ENCODE measurements around the gene GRIK4. TPM values are rescaled to one million over a fixed set of nuclear protein-coding genes. Genes with fewer than 3 reads are reported as not detected.

The GRIK4 gene
- total and polyA plus RNA-seq, 9 of the 15 experiments (the other 6 are each of a cell fraction or from before 2014, with no cell fraction given), result not detected

DNA sequence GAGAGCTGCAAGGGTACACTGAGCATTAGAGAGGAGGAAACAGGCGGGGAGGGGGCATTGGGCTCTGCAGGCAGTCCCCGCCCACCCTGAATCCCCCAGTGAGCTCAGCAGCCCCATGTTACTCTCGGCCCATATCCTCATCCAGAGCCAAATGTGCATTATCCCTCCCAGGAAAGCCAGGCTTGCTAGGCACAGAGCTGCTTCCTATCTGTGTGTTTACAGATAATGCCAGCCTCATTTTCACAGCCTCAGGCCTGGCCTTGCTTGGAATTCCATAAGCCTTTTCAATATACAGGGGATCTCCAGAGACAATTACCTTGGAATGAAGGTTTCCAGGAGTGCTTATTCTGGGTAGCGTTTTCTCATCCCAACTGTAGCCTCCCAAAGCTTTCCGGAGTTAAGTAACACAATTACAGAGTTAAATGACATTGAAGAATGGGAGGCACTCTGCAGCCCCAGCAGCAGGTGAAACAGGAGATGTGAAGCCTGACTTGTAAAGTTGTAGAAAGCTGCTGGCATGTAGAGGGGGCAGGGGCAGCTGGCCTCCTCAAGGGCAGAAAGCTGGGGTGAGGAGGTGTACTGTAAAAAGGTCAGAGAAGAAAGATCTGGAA is 420.9 kb downstream of the GRIK4 start:
- no peak overlapping the region for H3K4me3 ChIP-seq
- no peak for FAIRE-seq
- no peaks in the 10 kb centered on the region for H3K36me3 ChIP-seq (ENCODE audit: control insufficient read depth, insufficient read depth, low read length)
- no peak for ATAC-seq
- WGBS (ENCODE audit: insufficient coverage, low coverage, missing lambda C conversion rate), result 0% methylated on average over 4 of the region's 5 CpGs
- H3K9me3 ChIP-seq (replicated peaks; ENCODE audit: control insufficient read depth, insufficient read depth, low read depth, low read length), result no peaks in the 10 kb centered on the region
- H3K9ac ChIP-seq (ENCODE audit: insufficient read depth in 1 of 2, low read depth in 2 of 2, low read length in 2 of 2), result no peak overlapping the region
- no peak overlapping the region for H3K4me2 ChIP-seq (ENCODE audit: insufficient read depth, low read length)
- intact Hi-C loops (cut with micrococcal nuclease), result loop anchor here (5.0 kb wide), 2 partner anchors 180 to 260 kb away; no protein-coding TSS in a partner anchor
- in situ Hi-C loops (cut with MboI), result no loop called here
- no peak overlapping the region for H3K27ac ChIP-seq (ENCODE audit: extremely low read depth, low read depth, low read length)
- no peaks in the 10 kb centered on the region for H3K79me2 ChIP-seq (ENCODE audit: control insufficient read depth, insufficient read depth, low read length)
- H3K9me1 ChIP-seq (ENCODE audit: control insufficient read depth, insufficient read depth, low read length), result no peaks in the 10 kb centered on the region
- ChIA-PET CTCF (ENCODE audit: low intra/inter-chr PET ratio) (no interaction called here), POLR2A (no interaction called here)
- BruUV-seq (replicated peaks), result no TSS peak
- H4K20me1 ChIP-seq (replicated peaks; ENCODE audit: control insufficient read depth, insufficient read depth, low read length), result no peaks in the 10 kb centered on the region
- no peaks in the 10 kb centered on the region for H3K4me1 ChIP-seq (replicated peaks in 1 of 2; ENCODE audit: control insufficient read depth in 2 of 2, insufficient read depth in 2 of 2, low read length in 2 of 2)
- peaks cover 0 to 9% of the 10 kb centered on the region in 2 experiments; a peak in 2 of 5 replicates for H3K27me3 ChIP-seq (ENCODE audit: control insufficient read depth in 2 of 2, insufficient read depth in 2 of 2, low read length in 2 of 2)
- DNase-seq (ENCODE audit: extremely low read depth in 1 of 4, low spot score in 3 of 4), result no peak
- no peak overlapping the region for H2AFZ ChIP-seq (ENCODE audit: low read depth, low read length)
- TF ChIP-seq FOXA1 (IDR thresholded peaks at IDR 0.05; ENCODE audit: borderline replicate concordance), result no peak
- TF ChIP-seq, protein P1, sequence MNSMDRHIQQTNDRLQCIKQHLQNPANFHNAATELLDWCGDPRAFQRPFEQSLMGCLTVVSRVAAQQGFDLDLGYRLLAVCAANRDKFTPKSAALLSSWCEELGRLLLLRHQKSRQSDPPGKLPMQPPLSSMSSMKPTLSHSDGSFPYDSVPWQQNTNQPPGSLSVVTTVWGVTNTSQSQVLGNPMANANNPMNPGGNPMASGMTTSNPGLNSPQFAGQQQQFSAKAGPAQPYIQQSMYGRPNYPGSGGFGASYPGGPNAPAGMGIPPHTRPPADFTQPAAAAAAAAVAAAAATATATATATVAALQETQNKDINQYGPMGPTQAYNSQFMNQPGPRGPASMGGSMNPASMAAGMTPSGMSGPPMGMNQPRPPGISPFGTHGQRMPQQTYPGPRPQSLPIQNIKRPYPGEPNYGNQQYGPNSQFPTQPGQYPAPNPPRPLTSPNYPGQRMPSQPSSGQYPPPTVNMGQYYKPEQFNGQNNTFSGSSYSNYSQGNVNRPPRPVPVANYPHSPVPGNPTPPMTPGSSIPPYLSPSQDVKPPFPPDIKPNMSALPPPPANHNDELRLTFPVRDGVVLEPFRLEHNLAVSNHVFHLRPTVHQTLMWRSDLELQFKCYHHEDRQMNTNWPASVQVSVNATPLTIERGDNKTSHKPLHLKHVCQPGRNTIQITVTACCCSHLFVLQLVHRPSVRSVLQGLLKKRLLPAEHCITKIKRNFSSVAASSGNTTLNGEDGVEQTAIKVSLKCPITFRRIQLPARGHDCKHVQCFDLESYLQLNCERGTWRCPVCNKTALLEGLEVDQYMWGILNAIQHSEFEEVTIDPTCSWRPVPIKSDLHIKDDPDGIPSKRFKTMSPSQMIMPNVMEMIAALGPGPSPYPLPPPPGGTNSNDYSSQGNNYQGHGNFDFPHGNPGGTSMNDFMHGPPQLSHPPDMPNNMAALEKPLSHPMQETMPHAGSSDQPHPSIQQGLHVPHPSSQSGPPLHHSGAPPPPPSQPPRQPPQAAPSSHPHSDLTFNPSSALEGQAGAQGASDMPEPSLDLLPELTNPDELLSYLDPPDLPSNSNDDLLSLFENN (IDR thresholded peaks at IDR 0.05; ENCODE audit: low read depth in 2 of 2, low read length in 2 of 2), result no peak
- TF ChIP-seq, protein P2, sequence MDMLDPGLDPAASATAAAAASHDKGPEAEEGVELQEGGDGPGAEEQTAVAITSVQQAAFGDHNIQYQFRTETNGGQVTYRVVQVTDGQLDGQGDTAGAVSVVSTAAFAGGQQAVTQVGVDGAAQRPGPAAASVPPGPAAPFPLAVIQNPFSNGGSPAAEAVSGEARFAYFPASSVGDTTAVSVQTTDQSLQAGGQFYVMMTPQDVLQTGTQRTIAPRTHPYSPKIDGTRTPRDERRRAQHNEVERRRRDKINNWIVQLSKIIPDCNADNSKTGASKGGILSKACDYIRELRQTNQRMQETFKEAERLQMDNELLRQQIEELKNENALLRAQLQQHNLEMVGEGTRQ (CRISPR knock-in tag; IDR thresholded peaks at IDR 0.05), result no peak
- TF ChIP-seq GTF2A2 (tag; IDR thresholded peaks at IDR 0.05), result no peak
- TF ChIP-seq, protein P3, sequence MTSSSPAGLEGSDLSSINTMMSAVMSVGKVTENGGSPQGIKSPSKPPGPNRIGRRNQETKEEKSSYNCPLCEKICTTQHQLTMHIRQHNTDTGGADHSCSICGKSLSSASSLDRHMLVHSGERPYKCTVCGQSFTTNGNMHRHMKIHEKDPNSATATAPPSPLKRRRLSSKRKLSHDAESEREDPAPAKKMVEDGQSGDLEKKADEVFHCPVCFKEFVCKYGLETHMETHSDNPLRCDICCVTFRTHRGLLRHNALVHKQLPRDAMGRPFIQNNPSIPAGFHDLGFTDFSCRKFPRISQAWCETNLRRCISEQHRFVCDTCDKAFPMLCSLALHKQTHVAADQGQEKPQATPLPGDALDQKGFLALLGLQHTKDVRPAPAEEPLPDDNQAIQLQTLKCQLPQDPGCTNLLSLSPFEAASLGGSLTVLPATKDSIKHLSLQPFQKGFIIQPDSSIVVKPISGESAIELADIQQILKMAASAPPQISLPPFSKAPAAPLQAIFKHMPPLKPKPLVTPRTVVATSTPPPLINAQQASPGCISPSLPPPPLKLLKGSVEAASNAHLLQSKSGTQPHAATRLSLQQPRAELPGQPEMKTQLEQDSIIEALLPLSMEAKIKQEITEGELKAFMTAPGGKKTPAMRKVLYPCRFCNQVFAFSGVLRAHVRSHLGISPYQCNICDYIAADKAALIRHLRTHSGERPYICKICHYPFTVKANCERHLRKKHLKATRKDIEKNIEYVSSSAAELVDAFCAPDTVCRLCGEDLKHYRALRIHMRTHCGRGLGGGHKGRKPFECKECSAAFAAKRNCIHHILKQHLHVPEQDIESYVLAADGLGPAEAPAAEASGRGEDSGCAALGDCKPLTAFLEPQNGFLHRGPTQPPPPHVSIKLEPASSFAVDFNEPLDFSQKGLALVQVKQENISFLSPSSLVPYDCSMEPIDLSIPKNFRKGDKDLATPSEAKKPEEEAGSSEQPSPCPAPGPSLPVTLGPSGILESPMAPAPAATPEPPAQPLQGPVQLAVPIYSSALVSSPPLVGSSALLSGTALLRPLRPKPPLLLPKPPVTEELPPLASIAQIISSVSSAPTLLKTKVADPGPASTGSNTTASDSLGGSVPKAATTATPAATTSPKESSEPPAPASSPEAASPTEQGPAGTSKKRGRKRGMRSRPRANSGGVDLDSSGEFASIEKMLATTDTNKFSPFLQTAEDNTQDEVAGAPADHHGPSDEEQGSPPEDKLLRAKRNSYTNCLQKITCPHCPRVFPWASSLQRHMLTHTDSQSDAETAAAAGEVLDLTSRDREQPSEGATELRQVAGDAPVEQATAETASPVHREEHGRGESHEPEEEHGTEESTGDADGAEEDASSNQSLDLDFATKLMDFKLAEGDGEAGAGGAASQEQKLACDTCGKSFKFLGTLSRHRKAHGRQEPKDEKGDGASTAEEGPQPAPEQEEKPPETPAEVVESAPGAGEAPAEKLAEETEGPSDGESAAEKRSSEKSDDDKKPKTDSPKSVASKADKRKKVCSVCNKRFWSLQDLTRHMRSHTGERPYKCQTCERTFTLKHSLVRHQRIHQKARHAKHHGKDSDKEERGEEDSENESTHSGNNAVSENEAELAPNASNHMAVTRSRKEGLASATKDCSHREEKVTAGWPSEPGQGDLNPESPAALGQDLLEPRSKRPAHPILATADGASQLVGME (CRISPR knock-in tag; IDR thresholded peaks at IDR 0.05), result no peak
- no peak for TF ChIP-seq ELF4 (CRISPR knock-in tag; IDR thresholded peaks at IDR 0.05)
- TF ChIP-seq ZNF263 (CRISPR knock-in tag; IDR thresholded peaks at IDR 0.05; ENCODE audit: borderline replicate concordance), result no peak
- no peak for TF ChIP-seq PTBP1 (IDR thresholded peaks at IDR 0.05; ENCODE audit: low read depth, low read length)
- TF ChIP-seq GATAD2B (IDR thresholded peaks at IDR 0.05; ENCODE audit: borderline replicate concordance), result no peak
- no peak for TF ChIP-seq PTTG1 (tag; IDR thresholded peaks at IDR 0.05; ENCODE audit: low read depth)
- TF ChIP-seq U2AF1 (optimal IDR thresholded peaks at IDR 0.05; ENCODE audit: low read depth, low read length), result no peak
- no peak for TF ChIP-seq IRF2 (CRISPR knock-in tag; IDR thresholded peaks at IDR 0.05)
- TF ChIP-seq PTRF (tag; IDR thresholded peaks at IDR 0.05), result no peak

Data from K562 (cell line).